A375 (cell line): ENCODE results near the gene PCBP2. TPM values are rescaled to one million over a fixed set of nuclear protein-coding genes. Genes with fewer than 3 reads are reported as not detected.

Experiments
- small RNA-seq: library from RNA; depleted of rRNA; stranded (forward); fragments of <200 nt; gene quantifications from one replicate; pipeline ENCODE3, GENCODE V24; 2014
- total RNA-seq: library from RNA; depleted of rRNA; stranded (reverse); fragments of >200 nt; shearing (Covaris generic); gene quantifications from 2 replicates; pipeline ENCODE4 v1.2.3, GENCODE V29; 2014; rRNA removed

Gene PCBP2
- 215 and 216 TPM in 2 replicates for total RNA-seq

DNA sequence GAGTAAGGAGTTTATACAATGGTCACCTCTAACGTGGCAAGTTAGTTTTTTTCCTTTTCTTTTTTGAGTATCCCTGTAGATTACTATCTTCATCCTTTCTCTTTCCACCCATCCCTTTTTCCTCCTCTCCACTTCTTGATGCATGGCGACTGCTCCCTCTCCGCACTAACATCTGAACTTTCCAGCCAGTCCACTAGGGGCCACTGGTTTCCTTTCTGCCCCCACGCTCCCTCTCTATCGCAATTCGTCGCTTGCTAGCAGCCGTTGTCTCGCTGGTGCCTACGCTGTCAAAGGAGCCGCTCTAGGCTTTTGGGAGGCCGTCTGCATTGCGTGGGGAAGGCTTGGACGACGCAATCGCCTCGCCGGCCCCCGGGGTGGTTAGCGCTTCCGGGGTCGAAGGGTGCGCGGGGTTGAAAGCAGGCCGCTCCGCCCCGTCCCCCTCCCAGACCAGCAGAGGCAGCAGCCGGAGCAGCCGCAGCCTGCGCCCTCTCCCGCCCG lies at the start of gene PCBP2:
Gene PCBP2, plus strand, starts transcription at position 442 of the 498 bp plus-strand sequence. CDS start 2,699 bp downstream, outside the sequence.

GRCh38 chr12:53423597-53423996 lies 28.3 kb upstream of the PCBP2 start, which contains the start of gene AMHR2:
Gene AMHR2 (plus strand): TSS chr12:53423855. CDS start chr12:53423935, 80 bp downstream.

GRCh38 chr12:53441040-53441833 lies 10.7 kb upstream of the PCBP2 start, which contains the start of gene PRR13:
Gene PRR13 (plus strand): TSS chr12:53441734. CDS start chr12:53442715, 981 bp downstream.

GRCh38 chr12:53499266-53500141 lies 47.6 kb downstream of the PCBP2 start, which contains the start of gene MAP3K12:
Gene MAP3K12 (minus strand): TSS chr12:53499458. CDS start chr12:53487391, 12,067 bp downstream.

GRCh38 chr12:53500776-53501614 lies 49.1 kb downstream of the PCBP2 start, which contains the start of gene TARBP2:
Gene TARBP2 (plus strand): TSS chr12:53501283. CDS start chr12:53501409, 126 bp downstream.

DNA sequence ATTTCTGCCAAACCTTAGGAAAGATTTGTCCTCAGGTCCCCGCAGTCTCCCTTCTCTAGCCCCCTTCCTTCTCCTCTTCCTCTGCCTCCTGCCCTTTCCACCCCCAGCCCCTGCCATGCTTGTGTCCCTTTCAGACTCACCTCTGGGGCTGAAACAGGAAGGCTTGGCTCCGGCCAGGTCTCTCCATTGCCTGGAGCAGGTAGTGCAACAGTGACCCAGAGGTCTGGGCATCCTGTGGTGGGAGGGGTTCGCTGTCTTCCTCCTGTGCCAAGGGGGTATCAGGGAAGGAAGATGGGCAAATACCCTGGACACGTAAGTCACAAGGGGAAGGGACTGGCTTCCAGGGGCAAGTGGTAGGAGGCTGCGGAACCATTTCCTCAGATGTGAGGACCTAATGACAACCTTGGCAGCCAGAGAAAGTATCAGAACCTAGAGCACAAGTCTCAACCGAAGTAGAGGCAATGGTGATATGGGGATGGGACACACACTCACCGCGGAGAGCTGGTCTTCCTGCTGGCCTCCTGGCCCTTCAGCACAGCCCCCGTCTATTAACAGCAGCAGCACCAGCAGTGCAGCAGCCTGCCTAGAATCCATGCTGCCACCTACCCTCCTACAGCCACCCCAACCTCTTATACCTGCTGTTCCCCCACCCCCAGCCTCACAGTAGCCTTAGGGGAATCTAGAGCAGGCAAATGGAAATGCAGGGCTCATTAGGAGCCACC lies 55.1 kb downstream of the PCBP2 start, which contains the start of gene NPFF:
Gene NPFF, minus strand, starts transcription at position 604 of the 722 bp plus-strand sequence. Its CDS starts 10 bp downstream, at position 594.

Small RNAs within 50 kb of the gene (small RNA-seq; reads per million reads assigned to genes)
- not detected for gene AC023509.3

Other genes with a start within 250 kb of the PCBP2 start
- gene ITGB7, start 244.9 kb upstream of the PCBP2 start, total RNA-seq, result 2.2 and 5.1 TPM in 2 replicates
- gene RARG, start 219.9 kb upstream of the PCBP2 start, total RNA-seq, result 31.3 and 36.8 TPM in 2 replicates
- gene ESPL1, start 183.8 kb upstream of the PCBP2 start, total RNA-seq, result 26.7 and 33.5 TPM in 2 replicates
- 589 and 598 TPM in 2 replicates for gene PFDN5, start 156.6 kb upstream of the PCBP2 start, total RNA-seq
- gene MYG1, start 152.4 kb upstream of the PCBP2 start, total RNA-seq, result 120 and 144 TPM in 2 replicates
- 84.0 and 85.4 TPM in 2 replicates for gene AAAS, start 130.5 kb upstream of the PCBP2 start, total RNA-seq
- gene SP7, start 115.7 kb upstream of the PCBP2 start, total RNA-seq, result not detected in 2 replicates
- 47.5 and 58.1 TPM in 2 replicates for gene SP1, start 71.9 kb upstream of the PCBP2 start, total RNA-seq
- gene AMHR2, start 28.2 kb upstream of the PCBP2 start, total RNA-seq, result not detected in 2 replicates
- 39.5 and 44.1 TPM in 2 replicates for gene PRR13, start 10.4 kb upstream of the PCBP2 start, total RNA-seq
- gene MAP3K12, start 47.4 kb downstream of the PCBP2 start, total RNA-seq, result 28.9 and 31.1 TPM in 2 replicates
- 56.9 and 68.1 TPM in 2 replicates for gene TARBP2, start 49.2 kb downstream of the PCBP2 start, total RNA-seq
- gene NPFF, start 55.4 kb downstream of the PCBP2 start, total RNA-seq, result not detected in 2 replicates
- gene ATF7, start 174.3 kb downstream of the PCBP2 start, total RNA-seq, result 7.8 and 12.2 TPM in 2 replicates
- 390 and 448 TPM in 2 replicates for gene ATP5MC2, start 224.0 kb downstream of the PCBP2 start, total RNA-seq